ENCODE measurements around the gene C1QTNF4. TPM values are rescaled to one million over a fixed set of nuclear protein-coding genes. Genes with fewer than 3 reads are reported as not detected.
A peak's percentile ranks its signal among the peaks of the same experiment; 100 is the strongest.

Gene C1QTNF4
- total and polyA plus RNA-seq, 9 of the 15 experiments (the other 6 are each of a cell fraction or from before 2014, with no cell fraction given), result not detected

- no peaks in the 10 kb centered on the region for H3K9me3 ChIP-seq (replicated peaks; ENCODE audit: control insufficient read depth, insufficient read depth, low read depth, low read length)
- intact Hi-C loops (cut with micrococcal nuclease) (loop anchor here (10.0 kb wide), 2 partner anchors 130 to 240 kb away; partner anchors contain the start of gene SPI1), in situ Hi-C loops (cut with MboI) (no loop called here)
- H3K4me3 ChIP-seq, result no peak overlapping the region
- H3K27ac ChIP-seq (ENCODE audit: extremely low read depth, low read depth, low read length), result no peak overlapping the region
- H3K9ac ChIP-seq (ENCODE audit: insufficient read depth in 1 of 2, low read depth in 2 of 2, low read length in 2 of 2), result no peak overlapping the region
- BruUV-seq (replicated peaks), result no TSS peak
- H3K27me3 ChIP-seq (ENCODE audit: control insufficient read depth in 2 of 2, insufficient read depth in 2 of 2, low read length in 2 of 2), result no peaks in the 10 kb centered on the region
- H2AFZ ChIP-seq (ENCODE audit: low read depth, low read length), result no peak overlapping the region
- CTCF ChIA-PET (ENCODE audit: low intra/inter-chr PET ratio), result no interaction called here
- no peaks in the 10 kb centered on the region for H3K79me2 ChIP-seq (ENCODE audit: control insufficient read depth, insufficient read depth, low read length)
- H3K9me1 ChIP-seq (ENCODE audit: control insufficient read depth, insufficient read depth, low read length), result no peaks in the 10 kb centered on the region
- no peak for FAIRE-seq
- peak; percentile 8; the same call in 1 of the 3 replicates for ATAC-seq
- no peak overlapping the region for H3K4me2 ChIP-seq (ENCODE audit: insufficient read depth, low read length)
- DNase-seq (ENCODE audit: extremely low read depth in 1 of 4, low spot score in 3 of 4), result no peak
- peaks cover 32% of the 10 kb centered on the region; the same call in 2 of the 3 replicates for H3K36me3 ChIP-seq (ENCODE audit: control insufficient read depth, insufficient read depth, low read length)
- POLR2A ChIA-PET, result interaction anchor here (0.6 to 0.9 kb wide), 2 partner anchors 9 to 941 kb away, joined by 3 read pairs; no protein-coding TSS in a partner anchor
- TF ChIP-seq HMGXB4 (CRISPR knock-in tag; IDR thresholded peaks at IDR 0.05), result no peak
- TF ChIP-seq POLR2A (conservative IDR thresholded peaks at IDR 0.05), result 0 out of 2 replicates have a peak, but pooled peaks have one; percentile 11
- TF ChIP-seq BHLHE40 (IDR thresholded peaks at IDR 0.05; ENCODE audit: low read length), result no peak
- no peak for TF ChIP-seq OTX1 (CRISPR knock-in tag; IDR thresholded peaks at IDR 0.05)
- no peak for TF ChIP-seq CTCF (IDR thresholded peaks at IDR 0.05 in 2 of 3, conservative IDR thresholded peaks at IDR 0.05 in 1 of 3; ENCODE audit: insufficient read depth in 2 of 3, low read depth in 1 of 3, low read length in 3 of 3)
- TF ChIP-seq MAFF (IDR thresholded peaks at IDR 0.05; ENCODE audit: low read length), result no peak
- TF ChIP-seq RNF219 (CRISPR knock-in tag; IDR thresholded peaks at IDR 0.05), result no peak
- no peak for TF ChIP-seq ZFX (CRISPR knock-in tag; IDR thresholded peaks at IDR 0.05)
- TF ChIP-seq ARID4B (CRISPR knock-in tag; IDR thresholded peaks at IDR 0.05), result no peak
- TF ChIP-seq HMG20A (CRISPR knock-in tag; conservative IDR thresholded peaks at IDR 0.05), result no peak
- no peak for TF ChIP-seq ZSCAN29 (IDR thresholded peaks at IDR 0.05)
- TF ChIP-seq POLR2G (IDR thresholded peaks at IDR 0.05; ENCODE audit: low read depth, low read length), result 0 out of 2 replicates have a peak, but pooled peaks have one; percentile 11
- TF ChIP-seq ZNF584 (CRISPR knock-in tag; IDR thresholded peaks at IDR 0.05; ENCODE audit: low read depth), result no peak
- H3K4me1 ChIP-seq (replicated peaks in 1 of 2; ENCODE audit: control insufficient read depth in 2 of 2, insufficient read depth in 2 of 2, low read length in 2 of 2), result no peaks in the 10 kb centered on the region
- no peaks in the 10 kb centered on the region for H4K20me1 ChIP-seq (replicated peaks; ENCODE audit: control insufficient read depth, insufficient read depth, low read length)
Observed at GRCh38 chr11:47615249-47615648, 21.0 kb upstream of the C1QTNF4 start.

All from K562 (cell line).